Upper lobe of right lung (tissue), 1 donor: ENCODE data around the gene MRPS23. TPM values are rescaled to one million over a fixed set of nuclear protein-coding genes. Genes with fewer than 3 reads are reported as not detected.

Source experiments
- ATAC-seq: fragments of 200-7000 bp; cut with Tn5 transposase; one replicate; pipeline ENCODE4 v1.9.1; 2020; ENCODE audit warnings: mild to moderate bottlenecking, moderate library complexity
- DNase-seq: peaks from one replicate; pipeline ENCODE4 v3.0.0-alpha.2; 2020
- H3K27ac ChIP-seq: fragments of 200-600 bp; one replicate; pipeline ENCODE4 v1.8.0; 2022
- H3K27me3 ChIP-seq: fragments of 200-600 bp; one replicate; pipeline ENCODE4 v1.8.0; 2022; ENCODE audit warnings: mild to moderate bottlenecking
- H3K36me3 ChIP-seq: fragments of 200-600 bp; one replicate; pipeline ENCODE4 v1.8.0; 2022
- H3K4me1 ChIP-seq: fragments of 200-600 bp; one replicate; pipeline ENCODE4 v1.8.0; 2022
- H3K4me3 ChIP-seq: fragments of 200-600 bp; one replicate; pipeline ENCODE4 v1.8.0; 2022; ENCODE audit warnings: mild to moderate bottlenecking
- H3K9me3 ChIP-seq: fragments of 200-600 bp; one replicate; pipeline ENCODE4 v1.8.0; 2022
- intact Hi-C: fragments of 100-400 bp; cut with DNase I; formaldehyde crosslinking; loops from one replicate; pipeline ENCODE4 v1.11.0; 2022
- total RNA-seq: library from RNA; stranded (reverse); fragmentation: NEBNext Ultra II Directional; extraction: Animal tissue kit (Norgen Biotek cat#: 25700); gene quantifications from one replicate; pipeline ENCODE4 v1.2.1, GENCODE V29; 2021
- TF ChIP-seq, protein P1 (sequence below): fragments of 200-600 bp; IDR thresholded peaks from one replicate; pipeline ENCODE4 v1.8.0; 2022; ENCODE audit warnings: antibody characterized with exemption
- donor health status: DM: no; HTN: yes; CAD: no; lungs with severe emphysema.

The MRPS23 gene
- total RNA-seq, 1 donor from 2014 or later = 36.0 TPM

DNA sequence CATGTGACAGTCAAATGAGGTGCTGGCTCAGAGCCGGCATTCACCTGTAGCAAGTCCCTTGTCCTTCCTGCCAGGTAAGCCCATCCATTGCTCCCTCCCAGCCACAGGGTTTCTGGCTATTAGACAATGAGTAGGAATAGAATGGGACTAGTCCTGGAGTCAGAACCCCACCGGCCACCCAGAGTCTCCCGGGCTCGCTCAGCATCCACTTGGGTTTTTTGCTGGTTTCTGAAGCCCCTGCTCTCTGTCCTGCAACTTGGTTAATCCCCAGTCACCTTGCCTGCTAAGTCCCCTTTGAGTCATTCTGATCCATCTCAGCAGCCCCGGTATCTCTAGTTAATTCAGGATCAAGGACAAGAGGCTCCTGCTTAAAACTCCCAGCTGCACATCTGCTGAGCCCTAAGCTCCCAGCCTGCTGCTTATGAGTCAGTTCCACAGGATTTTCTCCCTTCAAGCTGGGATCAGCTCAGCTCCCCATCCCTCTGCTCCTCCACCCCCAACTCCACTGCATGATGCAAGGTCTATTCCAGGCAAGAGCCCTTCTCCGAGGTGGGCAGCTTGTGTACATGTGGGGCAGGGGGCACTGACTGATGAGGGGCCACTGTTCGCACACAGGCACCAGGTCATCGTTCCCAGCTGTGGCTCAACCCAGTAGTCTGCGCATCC lies 19.9 kb upstream of the MRPS23 start:
- Histone ChIP-seq H3K4me1 (peaks cover 34% of the 10 kb centered on the region), H3K4me3 (no peak overlapping the region), H3K27me3 (no peaks in the 10 kb centered on the region), H3K9me3 (no peaks in the 10 kb centered on the region), H3K27ac (no peak overlapping the region), H3K36me3 (peaks cover 18% of the 10 kb centered on the region)
- intact Hi-C loops = loop anchor here (5.0 kb wide), 1 partner anchor 123 kb away; no protein-coding TSS in a partner anchor
- TF ChIP-seq, protein P1, sequence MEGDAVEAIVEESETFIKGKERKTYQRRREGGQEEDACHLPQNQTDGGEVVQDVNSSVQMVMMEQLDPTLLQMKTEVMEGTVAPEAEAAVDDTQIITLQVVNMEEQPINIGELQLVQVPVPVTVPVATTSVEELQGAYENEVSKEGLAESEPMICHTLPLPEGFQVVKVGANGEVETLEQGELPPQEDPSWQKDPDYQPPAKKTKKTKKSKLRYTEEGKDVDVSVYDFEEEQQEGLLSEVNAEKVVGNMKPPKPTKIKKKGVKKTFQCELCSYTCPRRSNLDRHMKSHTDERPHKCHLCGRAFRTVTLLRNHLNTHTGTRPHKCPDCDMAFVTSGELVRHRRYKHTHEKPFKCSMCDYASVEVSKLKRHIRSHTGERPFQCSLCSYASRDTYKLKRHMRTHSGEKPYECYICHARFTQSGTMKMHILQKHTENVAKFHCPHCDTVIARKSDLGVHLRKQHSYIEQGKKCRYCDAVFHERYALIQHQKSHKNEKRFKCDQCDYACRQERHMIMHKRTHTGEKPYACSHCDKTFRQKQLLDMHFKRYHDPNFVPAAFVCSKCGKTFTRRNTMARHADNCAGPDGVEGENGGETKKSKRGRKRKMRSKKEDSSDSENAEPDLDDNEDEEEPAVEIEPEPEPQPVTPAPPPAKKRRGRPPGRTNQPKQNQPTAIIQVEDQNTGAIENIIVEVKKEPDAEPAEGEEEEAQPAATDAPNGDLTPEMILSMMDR = no peak
- ATAC-seq (no peak), DNase-seq (no peak)

DNA sequence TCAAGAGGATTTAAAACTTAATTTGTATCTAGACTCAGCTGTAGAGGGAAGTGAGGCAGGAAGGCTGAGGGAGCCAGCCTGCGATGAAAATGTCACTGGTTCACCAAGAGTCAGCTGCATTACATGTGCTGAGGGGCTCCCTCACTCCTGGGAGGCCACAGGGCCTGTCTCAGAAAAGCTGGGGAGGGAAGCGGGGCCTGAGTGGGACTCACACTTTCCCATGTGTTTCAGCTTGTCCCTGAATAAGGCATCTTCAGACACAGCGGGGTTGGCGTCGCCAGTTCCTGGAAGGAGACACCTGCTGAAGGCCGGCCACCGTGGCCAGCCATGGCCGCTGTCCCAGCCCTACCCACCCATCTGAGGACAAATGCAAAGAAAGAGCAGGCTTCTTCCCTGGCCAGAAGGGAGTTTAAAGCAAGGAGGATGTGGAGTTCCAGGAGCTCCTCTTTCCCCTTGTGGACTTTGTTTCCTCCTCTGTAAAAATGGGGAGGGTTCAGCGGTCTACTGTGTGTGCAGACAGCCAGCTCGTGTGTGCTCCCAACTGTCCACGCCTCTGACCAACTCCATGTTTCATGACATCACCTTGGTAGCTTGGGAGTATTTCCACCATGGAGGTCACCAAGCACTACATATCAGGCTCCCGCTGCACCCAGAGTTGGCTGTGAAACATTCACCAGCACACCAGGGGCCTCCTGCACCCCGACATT lies 19.2 kb upstream of the MRPS23 start:
- no peak for ATAC-seq
- H3K4me1 ChIP-seq = peaks cover 27% of the 10 kb centered on the region
- intact Hi-C loops = no loop called here
- peak overlapping the region; percentile 51 for H3K27ac ChIP-seq
- DNase-seq = no peak
- no peak overlapping the region for H3K4me3 ChIP-seq
- no peaks in the 10 kb centered on the region for H3K27me3 ChIP-seq
- peaks cover 18% of the 10 kb centered on the region for H3K36me3 ChIP-seq
- no peaks in the 10 kb centered on the region for H3K9me3 ChIP-seq
- TF ChIP-seq, protein P1 = no peak

DNA sequence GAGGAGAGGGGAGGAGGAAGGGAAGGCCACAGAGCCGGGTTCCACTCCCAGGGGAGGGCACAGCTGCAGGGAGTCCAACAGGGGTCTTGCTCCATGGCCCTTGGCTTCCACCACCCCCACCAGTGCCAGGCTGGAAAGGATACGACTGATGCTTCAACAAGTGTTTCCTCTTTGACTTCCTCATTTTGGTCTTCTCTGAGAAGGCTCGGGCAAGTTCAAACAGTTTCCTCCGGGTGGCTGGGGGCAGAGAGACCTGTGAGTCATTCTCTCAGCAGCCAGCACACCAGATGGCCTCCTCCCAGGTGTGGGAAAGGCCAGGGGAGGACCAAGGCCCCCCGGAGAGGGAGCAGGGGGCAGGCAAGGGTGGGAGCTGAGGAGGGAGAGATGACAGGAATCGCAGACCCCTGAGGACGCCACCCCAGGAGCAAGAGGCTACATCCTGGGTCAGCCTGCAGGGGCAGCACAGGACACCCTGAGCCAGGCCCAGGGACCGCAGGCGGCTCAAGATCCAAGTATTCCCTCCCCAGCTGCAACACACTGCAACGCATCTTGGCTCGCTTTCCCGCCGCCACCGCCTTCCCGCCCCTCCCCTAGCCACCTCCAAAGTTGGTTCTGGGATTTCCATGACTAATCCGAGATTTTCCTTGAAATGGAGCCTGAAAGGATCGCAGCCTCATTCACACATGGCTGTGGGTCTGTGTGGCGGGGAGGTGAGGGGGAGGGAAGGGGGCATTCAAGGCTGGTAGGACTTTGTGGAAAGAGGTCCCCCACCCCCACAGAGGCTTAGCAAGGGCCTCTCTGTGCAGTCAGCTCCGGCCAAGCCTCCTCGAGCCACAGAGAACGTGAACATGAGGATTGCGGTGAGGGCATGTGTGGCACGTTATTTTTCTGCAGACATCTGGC lies 18.4 kb upstream of the MRPS23 start:
- H3K36me3 ChIP-seq = peaks cover 13% of the 10 kb centered on the region
- TF ChIP-seq, protein P1 = peak; percentile 34
- intact Hi-C loops = no loop called here
- H3K27me3 ChIP-seq = no peaks in the 10 kb centered on the region
- peaks cover 19% of the 10 kb centered on the region for H3K4me1 ChIP-seq
- DNase-seq (no peak), ATAC-seq (peak; percentile 67)
- no peaks in the 10 kb centered on the region for H3K9me3 ChIP-seq
- no peak overlapping the region for H3K4me3 ChIP-seq
- H3K27ac ChIP-seq = peak overlapping the region; percentile 51

DNA sequence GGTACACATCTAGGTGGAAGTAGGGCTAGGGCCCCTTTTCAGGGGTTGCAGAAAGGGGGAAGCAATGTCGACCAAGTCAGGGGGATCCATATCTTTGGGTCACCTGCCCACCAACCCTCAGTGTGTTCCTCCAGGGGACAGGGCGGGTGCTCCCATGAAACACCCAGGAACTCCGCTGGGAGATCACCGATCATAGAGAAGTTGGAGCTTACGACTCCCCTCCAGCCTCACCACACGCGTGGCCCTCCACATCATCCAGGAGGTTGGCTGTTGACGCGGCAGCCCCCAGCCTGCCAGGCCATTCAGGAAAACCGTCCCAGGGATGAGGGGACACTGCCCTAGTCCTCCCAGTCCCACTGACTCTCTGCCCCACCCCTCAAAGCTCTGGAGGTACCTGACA lies 17.3 kb upstream of the MRPS23 start:
- DNase-seq = no peak
- H3K36me3 ChIP-seq = peaks cover 7% of the 10 kb centered on the region

DNA sequence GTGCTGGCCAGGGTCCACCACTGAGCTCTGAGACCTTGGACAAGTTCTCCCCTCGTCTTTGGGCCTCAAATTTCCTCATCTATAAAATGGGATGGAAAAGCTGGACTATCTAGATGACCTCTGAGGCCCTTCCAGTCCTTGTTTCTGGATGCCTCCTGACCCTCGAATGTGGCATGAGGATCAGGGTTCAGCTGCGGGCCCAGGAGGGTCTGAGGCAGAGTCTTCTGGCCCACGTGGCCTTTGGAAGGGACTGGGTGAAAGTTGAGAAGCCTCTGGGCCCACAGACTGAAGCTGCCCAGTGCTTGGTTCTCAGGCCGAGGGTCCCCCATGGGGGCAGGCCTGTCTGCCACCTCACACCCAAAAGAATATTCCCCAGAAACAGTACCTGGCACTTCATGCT lies 16.9 kb upstream of the MRPS23 start:
- H3K27me3 ChIP-seq = no peaks in the 10 kb centered on the region
- no peak overlapping the region for H3K4me3 ChIP-seq
- H3K27ac ChIP-seq = no peak overlapping the region
- intact Hi-C loops = no loop called here
- TF ChIP-seq, protein P1 = no peak
- peaks cover 24% of the 10 kb centered on the region for H3K4me1 ChIP-seq
- DNase-seq = no peak
- H3K36me3 ChIP-seq = peaks cover 7% of the 10 kb centered on the region
- no peaks in the 10 kb centered on the region for H3K9me3 ChIP-seq
- no peak for ATAC-seq

More for the DNA sequence above, 17.3 kb upstream of the MRPS23 start:
- Histone ChIP-seq H3K4me3 (no peak overlapping the region), H3K9me3 (no peaks in the 10 kb centered on the region), H3K4me1 (peaks cover 22% of the 10 kb centered on the region), H3K27ac (no peak overlapping the region), H3K27me3 (no peaks in the 10 kb centered on the region)
- ATAC-seq = no peak
- intact Hi-C loops = no loop called here
- TF ChIP-seq, protein P1 = no peak
